Vagina (tissue), 2 donors: ENCODE measurements around the gene POC5.

Source experiments
- POLR2A ChIP-seq, 2 donors: fragments of 450-650 bp; IDR thresholded peaks; one replicate each; pipeline ENCODE4 v1.6.1; 2017; ENCODE audit warnings: antibody characterized with exemption in 2 of 2, mild to moderate bottlenecking in 2 of 2, moderate library complexity in 2 of 2
- TF ChIP-seq, protein P1 (sequence below), 3 experiments: fragments of 450-650 bp in 2 of 3; fragments of 200-600 bp in 1 of 3; sonication (generic) in 1 of 3; IDR thresholded peaks; one replicate each; pipeline ENCODE4 v1.5.1; 2017 to 2019; ENCODE audit warnings: antibody characterized with exemption in 3 of 3, mild to moderate bottlenecking in 2 of 3, moderate library complexity in 2 of 3

DNA sequence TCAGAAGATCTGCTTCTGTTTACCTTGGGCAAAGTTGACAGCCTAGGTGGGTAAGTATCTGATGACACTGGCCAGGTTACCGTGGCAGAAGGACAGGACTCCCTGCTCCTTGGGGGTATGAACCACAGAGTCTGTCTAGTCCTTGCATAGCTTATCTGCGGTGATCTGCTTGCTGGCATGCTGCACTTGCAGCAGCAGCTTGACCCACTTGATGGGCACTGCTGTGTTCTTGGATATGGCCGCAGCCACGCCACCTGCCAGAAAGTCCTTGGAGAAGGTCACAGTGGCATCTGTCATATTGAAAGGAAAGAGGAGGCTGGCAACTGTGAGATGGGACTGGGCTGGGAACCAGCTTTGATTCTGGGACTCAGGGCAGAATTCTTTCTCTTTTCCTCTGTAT is 35.9 kb upstream of the POC5 start:
- TF ChIP-seq, protein P1, sequence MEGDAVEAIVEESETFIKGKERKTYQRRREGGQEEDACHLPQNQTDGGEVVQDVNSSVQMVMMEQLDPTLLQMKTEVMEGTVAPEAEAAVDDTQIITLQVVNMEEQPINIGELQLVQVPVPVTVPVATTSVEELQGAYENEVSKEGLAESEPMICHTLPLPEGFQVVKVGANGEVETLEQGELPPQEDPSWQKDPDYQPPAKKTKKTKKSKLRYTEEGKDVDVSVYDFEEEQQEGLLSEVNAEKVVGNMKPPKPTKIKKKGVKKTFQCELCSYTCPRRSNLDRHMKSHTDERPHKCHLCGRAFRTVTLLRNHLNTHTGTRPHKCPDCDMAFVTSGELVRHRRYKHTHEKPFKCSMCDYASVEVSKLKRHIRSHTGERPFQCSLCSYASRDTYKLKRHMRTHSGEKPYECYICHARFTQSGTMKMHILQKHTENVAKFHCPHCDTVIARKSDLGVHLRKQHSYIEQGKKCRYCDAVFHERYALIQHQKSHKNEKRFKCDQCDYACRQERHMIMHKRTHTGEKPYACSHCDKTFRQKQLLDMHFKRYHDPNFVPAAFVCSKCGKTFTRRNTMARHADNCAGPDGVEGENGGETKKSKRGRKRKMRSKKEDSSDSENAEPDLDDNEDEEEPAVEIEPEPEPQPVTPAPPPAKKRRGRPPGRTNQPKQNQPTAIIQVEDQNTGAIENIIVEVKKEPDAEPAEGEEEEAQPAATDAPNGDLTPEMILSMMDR (IDR thresholded peaks at IDR 0.05) = no peak
- no peak for TF ChIP-seq POLR2A (IDR thresholded peaks at IDR 0.05)
